HG03045 (cell line): ENCODE data around the gene GPR45.
"Not testable (repeated sequence)": the region's sequence is repeated elsewhere in the genome, so short reads cannot be mapped to it uniquely, and the experiment has no call there.

Source experiments
- ATAC-seq: cut with Tn5 transposase; IDR thresholded peaks from one replicate; pipeline ENCODE4 v1.9.1; 2021; ENCODE audit warnings: mild to moderate bottlenecking, moderate library complexity; ENCODE audit not compliant: unreplicated experiment

GPR45 gene, protein sequence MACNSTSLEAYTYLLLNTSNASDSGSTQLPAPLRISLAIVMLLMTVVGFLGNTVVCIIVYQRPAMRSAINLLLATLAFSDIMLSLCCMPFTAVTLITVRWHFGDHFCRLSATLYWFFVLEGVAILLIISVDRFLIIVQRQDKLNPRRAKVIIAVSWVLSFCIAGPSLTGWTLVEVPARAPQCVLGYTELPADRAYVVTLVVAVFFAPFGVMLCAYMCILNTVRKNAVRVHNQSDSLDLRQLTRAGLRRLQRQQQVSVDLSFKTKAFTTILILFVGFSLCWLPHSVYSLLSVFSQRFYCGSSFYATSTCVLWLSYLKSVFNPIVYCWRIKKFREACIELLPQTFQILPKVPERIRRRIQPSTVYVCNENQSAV

GRCh38 chr2:105241443-105241842 lies at the start of gene GPR45:
Gene GPR45, plus strand, starts transcription at chr2:105241743. Its CDS starts 116 bp downstream, at chr2:105241859.
- no peak for ATAC-seq

- ATAC-seq: no peak
Observed at GRCh38 chr2:105194022-105194675, 47.4 kb upstream of the GPR45 start.

GRCh38 chr2:105196651-105197050 lies 44.9 kb upstream of the GPR45 start:
- no peak for ATAC-seq

- ATAC-seq: no peak
Observed at GRCh38 chr2:105215586-105216192, 25.9 kb upstream of the GPR45 start.

- no peak for ATAC-seq
Observed at GRCh38 chr2:105220604-105221003, 20.9 kb upstream of the GPR45 start.

DNA sequence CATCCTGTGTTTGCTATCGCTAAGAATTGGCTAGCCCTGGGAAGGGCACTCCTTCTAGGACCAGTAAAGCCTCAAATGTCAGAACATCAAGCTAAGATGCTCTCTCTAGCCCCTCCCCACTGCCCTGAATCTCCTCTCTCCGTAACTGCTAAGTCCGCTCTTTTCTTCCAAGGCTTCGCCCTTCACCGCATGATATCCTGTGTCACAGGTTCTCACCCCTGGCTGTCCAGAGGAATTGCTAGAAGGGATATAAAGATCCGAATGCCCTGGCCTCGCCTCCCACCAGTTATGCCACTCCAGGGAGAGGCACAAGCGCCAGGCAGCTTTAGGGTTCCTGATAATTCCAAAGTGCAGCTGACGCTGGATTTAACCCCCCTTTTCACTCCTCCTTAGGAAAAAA lies 17.1 kb upstream of the GPR45 start:
- no peak for ATAC-seq

DNA sequence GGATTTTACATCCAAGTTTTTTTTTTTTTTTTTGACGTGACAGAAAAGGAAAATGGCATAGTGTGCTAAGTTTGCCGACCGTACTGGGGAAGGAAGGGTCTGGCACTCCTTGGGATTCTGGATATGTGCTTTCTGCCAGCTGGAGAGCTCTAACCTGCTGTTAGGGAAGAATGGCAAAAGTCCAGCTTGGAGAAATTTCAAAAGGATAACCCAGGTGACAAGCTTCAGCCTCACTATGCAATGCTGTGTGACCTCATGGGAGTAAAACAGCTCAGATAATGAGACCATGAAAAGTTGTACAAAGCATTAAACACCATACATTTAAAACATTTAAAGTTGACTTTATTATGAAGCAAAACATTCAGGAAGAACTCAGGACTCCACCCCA lies 10.3 kb upstream of the GPR45 start:
- no peak for ATAC-seq

- ATAC-seq: no peak
Observed at GRCh38 chr2:105235388-105236059, 6.0 kb upstream of the GPR45 start.

GRCh38 chr2:105236060-105236424 lies 5.5 kb upstream of the GPR45 start:
- ATAC-seq: no peak

DNA sequence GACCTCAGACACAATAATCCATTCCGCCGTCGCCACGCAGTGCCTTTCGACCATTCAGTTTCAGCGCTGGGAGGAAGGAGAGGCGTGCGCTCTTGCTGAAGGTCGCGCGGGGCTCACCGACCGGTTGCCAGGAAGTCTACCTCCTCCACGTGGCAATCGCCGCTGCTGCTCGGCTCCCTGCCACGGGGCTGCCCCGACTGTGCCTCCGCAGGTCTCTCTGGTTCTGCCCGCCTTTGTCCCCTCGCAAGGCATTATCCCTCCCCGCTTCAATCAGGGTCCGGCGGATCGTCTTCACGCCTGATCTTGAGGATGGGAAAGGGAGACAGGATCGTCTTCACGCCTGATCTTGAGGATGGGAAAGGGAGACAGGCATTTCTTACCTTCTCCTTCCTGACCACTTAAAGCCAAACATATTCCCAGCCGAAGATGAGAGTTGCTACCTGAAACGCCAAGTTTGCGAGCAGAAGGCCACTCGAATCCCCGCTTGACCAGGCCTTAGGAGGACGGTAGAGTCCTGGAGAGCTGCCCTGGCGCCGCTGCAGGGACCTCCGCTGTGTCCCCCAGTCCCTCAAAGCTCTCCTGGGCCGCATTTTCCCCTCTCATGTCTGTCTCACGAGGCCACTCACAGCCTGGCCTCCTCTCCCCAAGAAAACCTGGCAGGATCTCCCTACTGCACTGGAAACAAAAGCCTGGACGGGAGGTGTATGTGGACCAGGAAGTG lies 4.3 kb upstream of the GPR45 start:
- no peak for ATAC-seq

- no peak for ATAC-seq
Observed at GRCh38 chr2:105238664-105239240, 2.8 kb upstream of the GPR45 start.

- ATAC-seq: no peak
Observed at GRCh38 chr2:105239924-105240323, 1.6 kb upstream of the GPR45 start.

DNA sequence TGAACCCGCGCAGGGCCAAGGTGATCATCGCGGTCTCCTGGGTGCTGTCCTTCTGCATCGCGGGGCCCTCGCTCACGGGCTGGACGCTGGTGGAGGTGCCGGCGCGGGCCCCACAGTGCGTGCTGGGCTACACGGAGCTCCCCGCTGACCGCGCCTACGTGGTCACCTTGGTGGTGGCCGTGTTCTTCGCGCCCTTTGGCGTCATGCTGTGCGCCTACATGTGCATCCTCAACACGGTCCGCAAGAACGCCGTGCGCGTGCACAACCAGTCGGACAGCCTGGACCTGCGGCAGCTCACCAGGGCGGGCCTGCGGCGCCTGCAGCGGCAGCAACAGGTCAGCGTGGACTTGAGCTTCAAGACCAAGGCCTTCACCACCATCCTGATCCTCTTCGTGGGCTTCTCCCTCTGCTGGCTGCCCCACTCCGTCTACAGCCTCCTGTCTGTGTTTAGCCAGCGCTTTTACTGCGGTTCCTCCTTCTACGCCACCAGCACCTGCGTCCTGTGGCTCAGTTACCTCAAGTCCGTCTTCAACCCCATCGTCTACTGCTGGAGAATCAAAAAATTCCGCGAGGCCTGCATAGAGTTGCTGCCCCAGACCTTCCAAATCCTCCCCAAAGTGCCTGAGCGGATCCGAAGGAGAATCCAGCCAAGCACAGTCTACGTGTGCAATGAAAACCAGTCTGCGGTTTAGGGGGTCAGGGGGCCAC lies 897 bp downstream of the GPR45 start:
- no peak for ATAC-seq

GRCh38 chr2:105243961-105244360 lies 2.4 kb downstream of the GPR45 start:
- no peak for ATAC-seq

GRCh38 chr2:105244451-105244850 lies 2.9 kb downstream of the GPR45 start:
- no peak for ATAC-seq

DNA sequence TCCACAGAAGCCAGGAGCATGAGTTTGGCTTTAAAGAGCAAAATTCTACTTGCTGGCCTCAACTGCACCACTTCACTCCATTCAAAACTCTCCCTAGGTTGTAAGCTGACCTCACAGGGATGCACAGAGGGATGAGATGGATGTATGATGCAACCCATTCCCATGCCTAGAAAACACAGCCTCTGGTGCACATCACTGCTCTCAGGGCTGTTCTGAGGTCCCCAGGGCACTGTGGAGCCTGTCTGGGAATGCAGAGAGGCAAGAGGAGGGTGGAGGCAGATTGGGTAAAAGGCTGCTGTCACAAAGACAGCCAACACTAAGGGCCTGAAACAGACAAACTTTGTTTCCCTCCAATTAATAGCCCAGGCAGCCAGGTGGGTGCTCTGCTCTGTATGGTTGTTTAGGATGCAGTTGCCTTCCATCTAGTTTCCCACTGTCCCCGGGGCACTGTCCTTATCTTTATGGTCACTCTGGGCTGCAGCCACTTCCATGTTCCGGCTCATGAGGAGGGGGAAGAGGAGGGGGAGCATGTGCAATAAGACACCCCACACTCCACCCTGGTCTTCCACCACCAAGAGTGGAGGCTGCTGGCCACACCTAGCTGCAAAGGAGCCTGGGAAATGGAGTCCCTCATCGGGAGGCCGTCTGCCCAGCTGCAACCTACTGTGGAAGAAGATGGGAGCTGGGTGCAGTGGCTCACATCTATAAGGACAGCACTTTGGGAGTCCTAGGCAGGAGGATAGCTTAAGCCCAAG lies 7.0 kb downstream of the GPR45 start:
- no peak for ATAC-seq

GRCh38 chr2:105249181-105249580 lies 7.6 kb downstream of the GPR45 start:
- no peak for ATAC-seq

DNA sequence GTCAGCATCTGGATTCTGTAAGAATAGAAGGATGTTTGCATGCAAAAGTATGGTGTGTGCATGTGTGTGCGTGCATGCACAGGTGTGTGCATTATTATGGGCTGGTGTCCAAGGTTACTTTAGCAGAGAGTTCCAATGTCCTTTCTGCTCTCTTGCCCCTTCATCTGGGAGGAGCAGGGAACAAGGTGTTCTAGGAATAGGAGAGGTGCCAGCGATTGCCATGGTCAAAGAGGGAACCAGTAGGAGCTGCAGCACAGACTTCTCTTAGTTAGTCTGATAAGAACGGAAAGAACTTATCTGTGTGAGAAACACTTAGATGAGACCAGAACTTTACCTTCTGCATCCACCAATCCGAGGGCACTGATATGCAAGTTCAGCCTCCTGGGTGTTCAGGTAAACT lies 8.3 kb downstream of the GPR45 start:
- ATAC-seq: no peak

- ATAC-seq: not testable (repeated sequence)
Observed at GRCh38 chr2:105251016-105251648, 9.6 kb downstream of the GPR45 start.
